Effector memory CD4-positive, alpha-beta T cell (primary cell): Measurements from ENCODE around the gene LYRM4.

Experiments
- DNase-seq, 3 donors: peaks; one replicate each; pipeline ENCODE4 v3.0.0-alpha.2; 2020
- H3K27ac ChIP-seq: 2 replicates; pipeline ENCODE4 v1.7.0; 2013; ENCODE audit warnings: mild to moderate bottlenecking, low read length, moderate library complexity; ENCODE audit not compliant: insufficient read depth, poor library complexity, severe bottlenecking
- H3K27me3 ChIP-seq: replicated peaks from 2 replicates; pipeline ENCODE4 v1.7.0; 2013; ENCODE audit warnings: mild to moderate bottlenecking, low read length; ENCODE audit not compliant: insufficient read depth, control insufficient read depth, poor library complexity, severe bottlenecking
- H3K36me3 ChIP-seq: 2 replicates; pipeline ENCODE4 v1.7.0; 2013; ENCODE audit warnings: mild to moderate bottlenecking, low read length, moderate library complexity; ENCODE audit not compliant: control insufficient read depth, insufficient read depth
- H3K4me1 ChIP-seq: 2 replicates; pipeline ENCODE4 v1.7.0; 2013; ENCODE audit warnings: low read length, mild to moderate bottlenecking; ENCODE audit not compliant: control insufficient read depth, insufficient read depth, poor library complexity, severe bottlenecking
- H3K4me3 ChIP-seq: 2 replicates; pipeline ENCODE4 v1.7.0; 2013; ENCODE audit warnings: low read length, low read depth, mild to moderate bottlenecking; ENCODE audit not compliant: insufficient read depth, poor library complexity, severe bottlenecking
- H3K9me3 ChIP-seq: 2 replicates; pipeline ENCODE4 v1.7.0; 2013; ENCODE audit warnings: mild to moderate bottlenecking, low read length, moderate library complexity; ENCODE audit not compliant: control insufficient read depth

Gene LYRM4

GRCh38 chr6:5155906-5156305, 104.8 kb downstream of the LYRM4 start:
- no peak overlapping the region for H3K4me3 ChIP-seq

GRCh38 chr6:5153186-5153585, 107.6 kb downstream of the LYRM4 start:
- H3K27ac ChIP-seq = no peak overlapping the region
- H3K4me3 ChIP-seq = no peak overlapping the region
- no peaks in the 10 kb centered on the region for H3K9me3 ChIP-seq

More at GRCh38 chr6:5155906-5156305, 104.8 kb downstream of the LYRM4 start:
- Histone ChIP-seq H3K27ac (no peak overlapping the region), H3K4me1 (no peaks in the 10 kb centered on the region), H3K9me3 (no peaks in the 10 kb centered on the region), H3K36me3 (no peaks in the 10 kb centered on the region), H3K27me3 (no peaks in the 10 kb centered on the region)
- no peak for DNase-seq

DNA sequence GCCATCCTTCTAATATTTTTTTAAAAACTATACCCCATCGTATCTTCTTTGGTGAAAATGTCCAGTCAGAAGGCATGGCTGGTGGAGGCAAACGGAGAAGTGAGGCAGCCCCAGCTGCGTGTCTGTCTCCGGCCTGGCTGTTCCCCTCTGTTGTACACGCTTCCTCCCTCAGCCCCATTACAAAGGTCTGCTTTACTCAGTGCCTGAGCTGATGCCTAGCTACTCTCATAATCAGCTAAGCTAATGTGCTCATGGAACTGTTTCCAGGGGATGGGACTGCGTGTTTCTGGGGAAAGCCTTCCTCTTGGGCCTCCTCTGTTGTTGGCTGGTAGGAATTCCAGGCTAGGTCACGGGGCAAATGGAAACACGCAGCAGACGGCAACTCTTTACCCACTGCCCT, 108.3 kb downstream of the LYRM4 start:
- no peaks in the 10 kb centered on the region for H3K36me3 ChIP-seq
- H3K4me1 ChIP-seq = no peaks in the 10 kb centered on the region
- no peaks in the 10 kb centered on the region for H3K9me3 ChIP-seq
- no peak overlapping the region for H3K4me3 ChIP-seq
- H3K27me3 ChIP-seq = no peaks in the 10 kb centered on the region
- no peak overlapping the region for H3K27ac ChIP-seq
- DNase-seq = no peak

More at GRCh38 chr6:5153186-5153585, 107.6 kb downstream of the LYRM4 start:
- Histone ChIP-seq H3K27me3 (no peaks in the 10 kb centered on the region), H3K4me1 (no peaks in the 10 kb centered on the region), H3K36me3 (no peaks in the 10 kb centered on the region)
- DNase-seq = no peak

GRCh38 chr6:5151955-5152401, 108.8 kb downstream of the LYRM4 start:
- Histone ChIP-seq H3K4me1 (no peaks in the 10 kb centered on the region), H3K27ac (no peak overlapping the region), H3K9me3 (no peaks in the 10 kb centered on the region), H3K4me3 (no peak overlapping the region), H3K27me3 (no peaks in the 10 kb centered on the region), H3K36me3 (no peaks in the 10 kb centered on the region)
- no peak for DNase-seq

- H3K36me3 ChIP-seq = no peaks in the 10 kb centered on the region
- no peaks in the 10 kb centered on the region for H3K9me3 ChIP-seq
- H3K4me1 ChIP-seq = no peaks in the 10 kb centered on the region
- no peak overlapping the region for H3K4me3 ChIP-seq
- no peak for DNase-seq
- no peak overlapping the region for H3K27ac ChIP-seq
- no peaks in the 10 kb centered on the region for H3K27me3 ChIP-seq
These were observed 109.3 kb downstream of the LYRM4 start for GRCh38 chr6:5151360-5151954.

DNA sequence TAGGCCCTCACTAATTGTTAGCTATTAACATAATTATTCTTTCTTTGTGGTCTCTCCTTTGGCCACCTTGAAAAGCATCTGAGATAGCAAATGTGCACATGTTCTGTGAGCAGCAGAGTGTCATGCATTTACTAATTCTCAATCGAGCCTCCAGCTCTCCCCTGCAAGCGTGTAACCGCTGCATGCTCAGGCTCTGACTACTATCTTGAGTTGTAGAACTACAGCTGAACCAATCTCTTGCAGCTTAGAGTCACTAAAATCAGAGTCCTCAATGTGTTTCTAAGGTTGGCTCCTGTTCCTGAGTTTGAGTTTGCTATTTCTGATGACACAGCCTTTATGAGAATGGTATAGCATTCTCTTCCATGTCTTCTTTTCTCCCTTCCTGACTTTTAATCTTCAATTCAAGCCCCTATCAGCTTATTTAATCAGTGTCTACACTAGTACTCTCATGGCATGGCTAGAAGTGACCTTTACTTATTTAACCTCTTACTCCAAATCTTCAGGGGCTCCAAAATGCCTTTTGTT, 110.1 kb downstream of the LYRM4 start:
- Histone ChIP-seq H3K9me3 (no peaks in the 10 kb centered on the region), H3K36me3 (no peaks in the 10 kb centered on the region), H3K27me3 (no peaks in the 10 kb centered on the region), H3K4me1 (no peaks in the 10 kb centered on the region), H3K4me3 (no peak overlapping the region), H3K27ac (no peak overlapping the region)
- no peak for DNase-seq

DNA sequence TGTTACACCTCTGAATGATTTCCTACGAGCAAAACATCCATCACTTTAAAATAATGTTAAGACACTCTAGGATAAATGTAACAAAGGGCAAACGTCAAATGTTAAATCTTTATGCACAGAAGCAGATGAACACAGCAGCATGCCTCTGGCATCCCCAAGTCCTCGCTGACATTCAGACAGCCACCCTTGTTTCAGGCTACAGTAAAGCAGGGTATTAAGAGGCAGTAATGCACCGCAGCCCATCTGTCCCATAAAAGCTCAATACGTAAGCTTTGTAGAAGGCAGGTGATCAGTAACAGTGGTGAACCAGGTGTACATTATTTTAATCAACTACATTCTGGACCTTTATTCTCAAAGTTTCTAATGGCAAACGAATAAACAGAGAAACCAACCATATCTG, 110.9 kb downstream of the LYRM4 start:
- H3K27me3 ChIP-seq = no peaks in the 10 kb centered on the region
- no peak for DNase-seq
- H3K27ac ChIP-seq = no peak overlapping the region
- no peaks in the 10 kb centered on the region for H3K36me3 ChIP-seq
- H3K4me1 ChIP-seq = no peaks in the 10 kb centered on the region
- no peaks in the 10 kb centered on the region for H3K9me3 ChIP-seq
- H3K4me3 ChIP-seq = no peak overlapping the region

- H3K9me3 ChIP-seq = no peaks in the 10 kb centered on the region
- H3K27me3 ChIP-seq = no peaks in the 10 kb centered on the region
- no peaks in the 10 kb centered on the region for H3K4me1 ChIP-seq
- no peaks in the 10 kb centered on the region for H3K36me3 ChIP-seq
- DNase-seq = no peak
- no peak overlapping the region for H3K4me3 ChIP-seq
- H3K27ac ChIP-seq = no peak overlapping the region
These were observed 111.5 kb downstream of the LYRM4 start for GRCh38 chr6:5149159-5149704.

DNA sequence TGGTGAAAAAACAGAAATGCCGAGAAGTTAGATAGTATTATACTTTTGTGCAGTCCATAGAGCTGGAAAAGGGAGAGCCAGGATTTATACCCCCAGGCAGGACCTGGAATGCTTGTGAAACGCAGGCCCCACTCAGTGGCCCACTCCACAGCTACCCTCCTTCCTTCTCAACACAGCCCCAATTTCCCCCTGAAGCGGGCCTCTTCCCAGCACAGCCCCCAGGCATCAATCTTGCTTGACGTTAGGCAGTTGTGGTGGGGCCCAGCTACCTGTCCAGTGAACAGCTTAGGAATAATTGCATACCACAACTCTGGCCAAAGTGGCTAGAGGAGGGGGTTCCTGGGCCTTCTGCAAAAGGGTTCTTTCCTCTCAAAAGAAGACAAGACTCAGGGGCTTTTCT, 114.4 kb downstream of the LYRM4 start:
- DNase-seq = no peak
- Histone ChIP-seq H3K9me3 (no peaks in the 10 kb centered on the region), H3K4me1 (no peaks in the 10 kb centered on the region), H3K36me3 (no peaks in the 10 kb centered on the region), H3K27ac (no peak overlapping the region), H3K4me3 (no peak overlapping the region), H3K27me3 (no peaks in the 10 kb centered on the region)

GRCh38 chr6:5143634-5144311, 117.0 kb downstream of the LYRM4 start:
- Histone ChIP-seq H3K27ac (no peak overlapping the region), H3K36me3 (no peaks in the 10 kb centered on the region), H3K27me3 (no peaks in the 10 kb centered on the region), H3K9me3 (no peaks in the 10 kb centered on the region), H3K4me3 (no peak overlapping the region), H3K4me1 (no peaks in the 10 kb centered on the region)
- DNase-seq = peak; percentile 53 to 70 (median 53)
